CD14-positive monocyte (primary cell): ENCODE results near the gene METTL24. TPM values are rescaled to one million over a fixed set of nuclear protein-coding genes. Genes with fewer than 3 reads are reported as not detected.
"Not testable (repeated sequence)": the region's sequence is repeated elsewhere in the genome, so short reads cannot be mapped to it uniquely, and the experiment has no call there.

Source experiments
- DNase-seq, 3 donors: peaks; one replicate each; pipeline ENCODE4 v3.0.0-alpha.2; 2011 to 2022
- H2AFZ ChIP-seq: 2 replicates; pipeline ENCODE4 v1.6.0; 2012; ENCODE audit warnings: mild to moderate bottlenecking, low read depth, low read length, inconsistent platforms; ENCODE audit not compliant: insufficient read depth, poor library complexity, severe bottlenecking
- H3K27ac ChIP-seq, 2 donors: 1 replicate in 1 of 2; 2 replicates in 1 of 2; pipeline ENCODE4 v1.5.1; 2012 to 2013; ENCODE audit warnings: low read length in 2 of 2, control low read depth in 1 of 2, inconsistent platforms in 1 of 2, low read depth in 1 of 2, mild to moderate bottlenecking in 1 of 2
- H3K27me3 ChIP-seq, 2 donors: one replicate each; pipeline versions ENCODE4 v1.6.0 to v1.6.1; 2011 to 2013; ENCODE audit warnings: low read length in 2 of 2; ENCODE audit not compliant: control insufficient read depth in 2 of 2, insufficient read depth in 2 of 2
- H3K36me3 ChIP-seq, 2 donors: replicated peaks in 1 of 2; 1 replicate in 1 of 2; 2 replicates in 1 of 2; pipeline versions ENCODE4 v1.5.1 to v1.6.1; 2012 to 2013; ENCODE audit warnings: low read length in 2 of 2, control low read depth in 1 of 2, inconsistent platforms in 1 of 2, mild to moderate bottlenecking in 1 of 2; ENCODE audit not compliant: insufficient read depth in 2 of 2, control insufficient read depth in 1 of 2
- H3K4me1 ChIP-seq, 2 donors: 1 replicate in 1 of 2; 2 replicates in 1 of 2; pipeline versions ENCODE4 v1.5.1 to v1.6.1; 2012 to 2013; ENCODE audit warnings: low read length in 2 of 2, control low read depth in 1 of 2, inconsistent platforms in 1 of 2, mild to moderate bottlenecking in 1 of 2, moderate library complexity in 1 of 2; ENCODE audit not compliant: insufficient read depth in 2 of 2, control insufficient read depth in 1 of 2
- H3K4me2 ChIP-seq: replicated peaks from 2 replicates; pipeline ENCODE3; 2012; ENCODE audit warnings: low read length, moderate library complexity, mild to moderate bottlenecking; ENCODE audit not compliant: poor library complexity, severe bottlenecking; ENCODE audit errors: extremely low read depth
- H3K4me3 ChIP-seq, 3 experiments: fragments of 200-600 bp in 1 of 3; sonication (generic) in 1 of 3; replicated peaks in 1 of 3; 1 replicate in 2 of 3; 2 replicates in 1 of 3; pipeline ENCODE4 v1.5.1; 2011 to 2013; ENCODE audit warnings: low read length in 3 of 3, mild to moderate bottlenecking in 3 of 3, control low read depth in 2 of 3, low read depth in 2 of 3, inconsistent platforms in 1 of 3, moderate library complexity in 1 of 3
- H3K79me2 ChIP-seq: 2 replicates; pipeline ENCODE4 v1.6.0; 2012; ENCODE audit warnings: mild to moderate bottlenecking, control low read depth, inconsistent platforms, low read length, moderate library complexity; ENCODE audit not compliant: insufficient read depth
- H3K9ac ChIP-seq: 2 replicates; pipeline ENCODE4 v1.6.0; 2017; ENCODE audit warnings: low read length, mild to moderate bottlenecking; ENCODE audit not compliant: insufficient read depth, poor library complexity, severe bottlenecking
- H3K9me3 ChIP-seq, 2 donors: replicated peaks in 1 of 2; 1 replicate in 1 of 2; 2 replicates in 1 of 2; pipeline versions ENCODE4 v1.5.1 to v1.6.1; 2012 to 2013; ENCODE audit warnings: low read length in 2 of 2, control low read depth in 1 of 2; ENCODE audit not compliant: control insufficient read depth in 1 of 2, insufficient read depth in 1 of 2
- H4K20me1 ChIP-seq: 2 replicates; pipeline ENCODE4 v1.6.0; 2012; ENCODE audit warnings: mild to moderate bottlenecking, low read length, control low read depth, moderate library complexity; ENCODE audit not compliant: insufficient read depth
- H3K27ac Mint-ChIP-seq, 7 donors: one replicate each; pipeline ENCODE4 v1.8.0; 2020; ENCODE audit warnings: mild to moderate bottlenecking in 7 of 7, mixed read lengths in 7 of 7, moderate library complexity in 6 of 7, inconsistent platforms in 2 of 7
- H3K27me3 Mint-ChIP-seq, 3 donors: one replicate each; pipeline ENCODE4 v1.8.0; 2021 to 2022; ENCODE audit warnings: low read depth in 3 of 3, mild to moderate bottlenecking in 3 of 3, mixed read lengths in 3 of 3, moderate library complexity in 3 of 3, inconsistent platforms in 1 of 3
- H3K36me3 Mint-ChIP-seq, 2 donors: one replicate each; pipeline ENCODE4 v1.8.0; 2020; ENCODE audit warnings: mixed read lengths in 2 of 2, inconsistent platforms in 1 of 2, mild to moderate bottlenecking in 1 of 2
- H3K4me1 Mint-ChIP-seq: one replicate; pipeline ENCODE4 v1.8.0; 2020; ENCODE audit warnings: mild to moderate bottlenecking, mixed read lengths
- H3K4me3 Mint-ChIP-seq, 2 donors: one replicate each; pipeline ENCODE4 v1.8.0; 2020; ENCODE audit warnings: mild to moderate bottlenecking in 2 of 2, mixed read lengths in 2 of 2, moderate library complexity in 1 of 2
- H3K9me3 Mint-ChIP-seq, 7 donors: one replicate each; pipeline ENCODE4 v1.8.0; 2020 to 2022; ENCODE audit warnings: mixed read lengths in 7 of 7, mild to moderate bottlenecking in 6 of 7, moderate library complexity in 6 of 7, inconsistent platforms in 2 of 7
- CTCF ChIP-seq: fragments of 200-600 bp; IDR thresholded peaks from one replicate; pipeline ENCODE4 v1.8.0; 2022; ENCODE audit warnings: antibody characterized with exemption, mild to moderate bottlenecking
- WGBS: methylation state at CpG from one replicate; pipeline ENCODE4 v1.1.5; 2013; ENCODE audit warnings: missing lambda C conversion rate; ENCODE audit not compliant: insufficient coverage; 5-methylcytosine and 5-hydroxymethylcytosine counted together
- intact Hi-C, 2 donors: fragments of 100-400 bp; cut with micrococcal nuclease; formaldehyde crosslinking; loops; one replicate each; pipeline versions ENCODE4 v1.15.0 to v1.15.1; 2023
- polyA plus RNA-seq, 3 donors: library from polyadenylated mRNA; depleted of rRNA in 1 of 3; unstranded in 2 of 3; stranded (reverse) in 1 of 3; fragments of 300-500 nt in 2 of 3; fragments of >200 nt in 1 of 3; fragmentation: Illumina TruSeq in 2 of 3; gene quantifications; 1 replicate in 2 of 3; 2 replicates in 1 of 3; pipeline ENCODE4 v1.2.3, GENCODE V29; 2012 to 2021

The METTL24 gene
- polyA plus RNA-seq, 3 donors, result not detected

- Histone ChIP-seq H3K9ac (no peak overlapping the region), H3K4me1 (no peaks in the 10 kb centered on the region), H3K36me3 (no peaks in the 10 kb centered on the region), H4K20me1 (no peaks in the 10 kb centered on the region), H3K9me3 (peaks cover 4 to 8% of the 10 kb centered on the region in 2 donors), H3K27me3 (no peaks in the 10 kb centered on the region), H3K4me3 (no peak overlapping the region), H2AFZ (no peak overlapping the region), H3K27ac (no peak overlapping the region), H3K4me2 (no peak overlapping the region), H3K79me2 (no peaks in the 10 kb centered on the region)
- intact Hi-C loops, result no loop called here
- H3K4me3 Mint-ChIP-seq, result no peak overlapping the region
- DNase-seq, result no peak
- H3K9me3 Mint-ChIP-seq, result peaks cover 2 to 8% (median 4%) of the 10 kb centered on the region in 7 donors
- no peak for TF ChIP-seq CTCF
- H3K27ac Mint-ChIP-seq, result no peak overlapping the region
- H3K4me1 Mint-ChIP-seq, result no peaks in the 10 kb centered on the region
- H3K27me3 Mint-ChIP-seq, result peaks cover 0 to 4% (median 2%) of the 10 kb centered on the region in 3 donors
- WGBS, result 89% methylated on average over 1 of the region's 1 CpG
- no peaks in the 10 kb centered on the region for H3K36me3 Mint-ChIP-seq
Measured at GRCh38 chr6:110282412-110282811, 75.7 kb downstream of the METTL24 start.

- H3K9me3 ChIP-seq, result peaks cover 4 to 8% of the 10 kb centered on the region in 2 donors
- no peaks in the 10 kb centered on the region for H3K36me3 Mint-ChIP-seq
- no peak overlapping the region for H3K27ac Mint-ChIP-seq
- H3K27me3 Mint-ChIP-seq, result peaks cover 0 to 4% (median 0%) of the 10 kb centered on the region in 3 donors
- H3K27me3 ChIP-seq, result no peaks in the 10 kb centered on the region
- no peak for DNase-seq
- H3K4me3 Mint-ChIP-seq, result no peak overlapping the region
- no peak overlapping the region for H3K27ac ChIP-seq
- H3K79me2 ChIP-seq, result no peaks in the 10 kb centered on the region
- H3K4me2 ChIP-seq, result no peak overlapping the region
- peaks cover 2 to 11% (median 5%) of the 10 kb centered on the region in 7 donors for H3K9me3 Mint-ChIP-seq
- TF ChIP-seq CTCF, result no peak
- intact Hi-C loops, result no loop called here
- H3K4me1 ChIP-seq, result no peaks in the 10 kb centered on the region
- H3K4me1 Mint-ChIP-seq, result no peaks in the 10 kb centered on the region
- H3K4me3 ChIP-seq, result no peak overlapping the region
- H4K20me1 ChIP-seq, result no peaks in the 10 kb centered on the region
- 100% methylated on average over 4 of the region's 7 CpGs for WGBS
- H3K36me3 ChIP-seq, result no peaks in the 10 kb centered on the region
- H3K9ac ChIP-seq, result no peak overlapping the region
- no peak overlapping the region for H2AFZ ChIP-seq
Measured at GRCh38 chr6:110277100-110277665, 81.0 kb downstream of the METTL24 start.

GRCh38 chr6:110272781-110273180 lies 85.4 kb downstream of the METTL24 start:
- intact Hi-C loops, H3K4me3 Mint-ChIP-seq, H2AFZ ChIP-seq, H3K36me3 Mint-ChIP-seq, H3K9me3 Mint-ChIP-seq, H3K4me1 Mint-ChIP-seq, H3K27me3 Mint-ChIP-seq, H3K36me3 ChIP-seq, H3K4me2 ChIP-seq, H3K27ac Mint-ChIP-seq, H3K9ac ChIP-seq, H3K9me3 ChIP-seq, H3K4me1 ChIP-seq, H3K4me3 ChIP-seq, DNase-seq, H3K27ac ChIP-seq, H3K27me3 ChIP-seq, H3K79me2 ChIP-seq, H4K20me1 ChIP-seq: not testable (repeated sequence)
